Measurements from ENCODE around the gene GNGT2. TPM values are rescaled to one million over a fixed set of nuclear protein-coding genes. Genes with fewer than 3 reads are reported as not detected.

GNGT2 gene
- 1.2 TPM for total RNA-seq
- long read RNA-seq, result 0 reads

DNA sequence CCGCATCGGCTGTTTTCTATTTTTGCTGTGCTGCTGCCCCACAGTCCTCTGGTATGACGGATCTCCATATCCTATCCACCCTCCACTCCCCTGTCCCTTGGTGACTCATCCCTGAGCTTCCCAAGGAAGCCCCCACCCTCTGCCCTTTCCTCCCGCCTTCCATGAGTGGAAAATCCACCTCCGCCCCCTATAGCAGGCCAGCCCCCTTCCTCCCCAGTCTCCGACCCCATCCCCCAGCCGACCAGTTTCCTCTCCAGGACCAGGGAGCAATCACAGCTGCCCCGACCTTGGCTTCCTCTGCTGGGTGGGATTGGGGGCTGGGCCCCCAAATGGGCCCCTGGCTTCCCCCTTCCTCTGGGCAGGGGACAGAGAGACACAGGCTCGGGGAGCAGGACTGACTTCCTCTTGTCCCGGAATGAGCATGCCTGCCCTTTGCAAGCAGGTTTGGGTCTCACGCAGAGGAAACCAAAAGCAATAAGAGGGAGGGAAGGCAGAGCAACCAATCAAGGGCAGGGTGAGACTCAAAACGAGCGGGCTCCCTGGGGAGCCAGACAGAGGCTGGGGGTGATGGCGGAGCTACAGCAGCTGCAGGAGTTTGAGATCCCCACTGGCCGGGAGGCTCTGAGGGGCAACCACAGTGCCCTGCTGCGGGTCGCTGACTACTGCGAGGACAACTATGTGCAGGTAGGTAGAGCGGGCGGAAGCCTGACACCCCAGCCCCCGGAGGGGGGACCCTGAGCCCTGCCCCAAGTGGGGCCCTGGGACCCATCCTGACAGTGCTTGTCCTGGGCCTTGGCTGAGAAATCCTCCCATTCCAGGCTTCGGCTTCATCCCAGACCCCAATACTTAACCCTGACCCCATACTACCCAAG, at the start of gene GNGT2, which contains the start of gene ABI3:
TSS of gene GNGT2 (minus strand) at position 417 of the 872 bp plus-strand sequence. CDS start 3,152 bp downstream, outside the sequence.
TSS of gene ABI3 (plus strand) at position 550 of the 872 bp plus-strand sequence. CDS start at position 568, 18 bp downstream.
- no peak for DNase-seq (ENCODE audit: low spot score)
- intact Hi-C loops (cut with DNase I), result no loop called here

DNA sequence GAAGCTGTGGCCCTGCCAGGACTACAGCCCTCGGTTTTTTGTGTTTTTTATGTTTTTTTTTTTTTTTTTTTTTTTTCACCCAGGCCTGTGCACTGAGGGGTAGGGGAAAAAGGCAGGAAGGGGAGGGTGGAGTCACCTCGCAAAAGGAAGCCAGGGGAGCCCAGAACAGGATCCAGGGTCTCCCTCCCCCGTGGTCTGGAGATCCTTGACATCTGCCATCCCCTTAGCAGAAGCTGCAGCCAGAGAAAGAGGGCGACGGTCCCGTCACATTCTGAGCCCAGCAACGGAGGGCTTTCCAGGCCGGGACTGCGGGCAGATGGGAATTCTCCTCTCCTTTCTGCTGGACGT, 49.3 kb upstream of the GNGT2 start:
- intact Hi-C loops (cut with DNase I), result loop anchor here (5.0 to 10.0 kb wide), 2 partner anchors 32 to 75 kb away; no protein-coding TSS in a partner anchor
- DNase-seq (ENCODE audit: low spot score), result peak; percentile 76

DNA sequence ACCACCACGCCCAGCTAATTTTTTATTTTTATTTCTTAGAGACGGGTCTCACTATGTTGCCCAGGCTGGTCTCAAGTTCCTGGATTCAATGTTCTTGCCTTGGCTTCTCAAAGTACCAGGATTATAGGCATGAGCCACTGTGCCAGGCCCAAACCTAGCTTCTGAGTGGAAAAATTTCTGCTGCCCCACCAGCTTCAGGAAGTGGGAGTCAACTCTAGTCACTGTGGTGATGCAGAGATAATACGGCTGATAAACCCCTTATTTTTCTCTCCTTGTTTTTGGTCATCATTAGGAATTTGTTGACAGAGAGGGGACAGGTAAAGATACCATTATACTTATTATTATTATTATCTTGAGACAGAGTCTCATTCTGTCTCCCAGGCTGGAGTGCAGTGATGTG, 48.0 kb upstream of the GNGT2 start:
- no peak for DNase-seq (ENCODE audit: low spot score)
- intact Hi-C loops (cut with DNase I), result no loop called here

DNA sequence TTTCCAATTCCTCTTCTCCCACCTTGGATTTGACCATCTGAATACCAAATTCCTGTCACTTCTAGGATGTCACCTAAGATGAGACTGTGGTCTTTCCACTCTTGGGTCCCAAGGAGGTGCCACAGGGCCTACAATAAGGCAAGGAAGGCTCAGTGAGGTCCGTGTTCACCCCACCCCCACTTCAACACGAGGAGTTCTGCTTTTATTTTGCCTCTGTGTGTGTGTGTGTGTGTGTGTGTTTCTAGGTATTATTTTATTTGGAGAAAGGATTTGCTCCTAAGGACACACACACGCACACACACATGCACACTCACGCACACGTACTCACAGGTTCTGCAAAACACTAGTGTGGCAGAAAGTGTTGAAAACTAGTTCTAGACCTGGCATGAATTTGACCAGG, 44.8 kb upstream of the GNGT2 start:
- intact Hi-C loops (cut with DNase I), result no loop called here
- no peak for DNase-seq (ENCODE audit: low spot score)

DNA sequence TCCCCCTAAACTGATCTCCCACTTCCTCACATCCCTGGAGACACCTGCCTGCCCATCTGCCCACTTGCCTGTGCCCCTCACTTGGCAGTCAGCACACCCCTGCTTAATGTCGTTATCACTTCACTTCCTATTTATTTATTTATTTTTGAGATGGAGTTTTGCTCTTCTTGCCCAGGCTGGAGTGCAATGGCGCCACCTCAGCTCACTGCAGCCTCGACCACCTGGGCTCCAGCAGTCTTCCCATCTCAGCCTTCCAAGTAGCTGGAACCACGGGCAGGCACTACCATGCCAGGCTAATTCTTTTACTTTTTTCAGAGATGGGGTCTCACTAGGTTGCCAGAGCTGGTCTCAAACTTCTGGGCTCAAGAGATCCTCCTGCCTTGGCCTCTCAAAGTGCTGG, 43.7 kb upstream of the GNGT2 start:
- intact Hi-C loops (cut with DNase I), result no loop called here
- no peak for DNase-seq (ENCODE audit: low spot score)

DNA sequence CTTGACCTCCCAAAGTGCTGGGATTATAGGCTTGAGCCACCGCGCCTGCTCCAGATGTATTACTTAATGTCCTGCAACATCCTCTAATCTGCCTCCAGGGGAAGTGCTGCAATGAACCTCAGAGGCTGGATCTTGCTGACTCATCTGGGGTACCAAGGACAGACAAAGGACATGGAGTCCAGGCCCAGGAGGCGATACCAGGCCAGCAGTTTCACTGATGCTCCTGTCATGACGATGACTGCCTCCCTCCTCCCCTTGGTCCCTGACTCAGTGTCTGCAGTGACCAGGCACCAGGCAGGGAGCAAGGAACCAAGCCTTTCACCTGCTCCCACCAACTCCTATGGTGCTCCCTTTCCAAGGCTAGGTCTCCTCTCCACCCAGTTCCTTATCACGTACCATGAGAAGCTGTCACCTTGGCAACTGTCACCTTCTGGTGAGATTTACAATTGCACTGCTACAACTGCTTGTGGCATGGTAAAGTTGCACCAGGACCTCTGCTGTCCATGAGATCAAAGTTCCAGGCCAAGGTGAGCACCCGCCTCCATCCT, 41.8 kb upstream of the GNGT2 start:
- intact Hi-C loops (cut with DNase I), result no loop called here
- DNase-seq (ENCODE audit: low spot score), result peak; percentile 85

DNA sequence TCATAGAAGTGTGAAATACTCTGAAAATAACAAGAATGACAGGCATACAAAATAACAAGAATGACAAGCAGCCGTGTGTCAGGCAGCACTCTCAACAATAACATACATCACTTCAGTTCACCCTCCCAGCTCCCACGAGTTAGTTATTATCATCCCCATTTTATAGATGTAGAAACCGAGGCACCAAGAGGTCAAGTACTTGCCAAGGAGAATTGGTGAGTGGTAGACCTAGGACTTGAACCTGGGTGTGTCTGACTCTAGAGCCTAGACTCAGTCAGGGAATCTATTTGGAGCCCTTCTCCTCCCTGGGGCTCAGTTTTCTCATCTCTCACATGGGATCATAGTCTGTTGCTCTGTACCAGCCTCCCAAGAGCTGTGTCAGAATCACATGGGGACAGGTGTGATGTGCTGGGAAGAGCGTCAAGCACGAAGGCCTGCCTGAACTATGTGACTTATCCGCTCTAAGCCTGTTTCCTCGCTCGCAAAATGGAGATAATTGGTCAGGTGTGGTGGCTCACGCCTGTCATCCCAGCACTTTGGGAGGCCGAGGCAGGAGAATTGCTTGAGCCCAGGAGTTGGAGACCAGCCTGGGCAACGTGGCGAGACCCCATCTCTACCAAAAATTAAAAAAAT, 39.6 kb upstream of the GNGT2 start:
- intact Hi-C loops (cut with DNase I), result loop anchor here (2.0 kb wide), 1 partner anchor 19 kb away; the partner anchor contains the start of gene PHOSPHO1
- DNase-seq (ENCODE audit: low spot score), result no peak

DNA sequence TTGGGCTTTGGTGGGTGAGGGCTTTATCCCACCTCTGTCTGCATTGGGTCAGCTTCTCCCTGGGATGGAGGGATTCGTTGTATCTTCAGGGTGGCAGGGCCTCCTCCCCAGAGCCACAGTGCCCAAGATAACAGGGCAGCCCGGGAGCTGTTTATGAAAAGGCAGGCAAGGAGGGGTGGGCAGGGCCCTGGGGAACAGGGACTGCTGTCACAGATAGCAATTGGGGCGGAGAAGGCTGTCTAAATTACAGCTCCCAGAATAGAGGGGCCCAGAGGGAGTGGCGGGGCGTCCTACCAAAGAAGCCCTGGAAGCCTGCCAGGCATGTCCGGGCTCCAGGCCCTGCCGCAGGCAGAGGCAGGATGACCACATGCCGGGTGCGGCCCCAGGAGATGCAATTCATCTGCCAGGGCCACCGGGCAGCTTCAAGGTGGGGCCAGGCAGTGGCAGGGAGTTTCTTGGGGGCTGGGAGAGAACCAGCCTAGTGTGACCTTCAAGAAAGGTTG, 39.0 kb upstream of the GNGT2 start:
- intact Hi-C loops (cut with DNase I), result loop anchor here (2.0 kb wide), 1 partner anchor 19 kb away; the partner anchor contains the start of gene PHOSPHO1
- DNase-seq (ENCODE audit: low spot score), result peak; percentile 88

DNA sequence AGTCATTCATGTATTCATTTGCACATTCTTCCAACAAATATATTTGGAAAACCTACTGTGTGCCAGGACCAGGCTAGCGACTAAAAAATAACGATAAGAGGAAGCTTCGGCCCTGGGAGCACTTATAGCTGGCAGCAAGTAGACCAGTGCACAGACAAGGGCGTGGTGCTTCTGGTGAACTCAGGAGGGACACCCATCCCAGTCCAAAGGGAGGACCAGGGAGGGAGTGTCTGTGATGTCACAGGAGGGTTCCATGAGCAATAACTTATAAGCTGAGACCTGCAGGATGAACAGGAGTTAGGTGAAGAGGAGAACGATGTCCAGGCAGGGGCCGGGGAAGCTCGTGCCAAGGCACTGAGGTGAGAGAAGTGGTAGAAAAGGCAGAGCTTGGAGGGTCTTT, 37.6 kb upstream of the GNGT2 start:
- intact Hi-C loops (cut with DNase I), result loop anchor here (2.0 kb wide), 1 partner anchor 17 kb away; the partner anchor contains the start of gene PHOSPHO1
- DNase-seq (ENCODE audit: low spot score), result no peak

DNA sequence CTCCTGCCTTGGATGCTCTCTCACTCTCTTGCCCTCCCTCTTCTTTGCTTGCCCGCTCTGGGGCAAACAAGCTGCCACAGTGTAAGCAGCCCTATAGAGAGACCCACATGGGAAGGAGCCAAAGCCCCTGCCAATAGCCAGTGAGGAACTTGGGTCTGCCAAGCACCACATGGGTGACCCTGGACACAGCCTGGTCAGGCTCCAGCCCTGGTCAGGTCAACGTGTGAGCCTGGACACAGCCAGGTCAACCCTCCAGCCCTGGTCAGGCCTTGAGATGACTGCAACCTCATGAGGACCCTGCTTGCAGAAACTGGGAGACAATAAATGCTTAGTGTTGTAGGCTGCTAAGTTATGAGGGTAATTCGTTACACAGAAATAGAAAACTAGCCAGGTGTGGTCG, 34.5 kb upstream of the GNGT2 start:
- intact Hi-C loops (cut with DNase I), result no loop called here

DNA sequence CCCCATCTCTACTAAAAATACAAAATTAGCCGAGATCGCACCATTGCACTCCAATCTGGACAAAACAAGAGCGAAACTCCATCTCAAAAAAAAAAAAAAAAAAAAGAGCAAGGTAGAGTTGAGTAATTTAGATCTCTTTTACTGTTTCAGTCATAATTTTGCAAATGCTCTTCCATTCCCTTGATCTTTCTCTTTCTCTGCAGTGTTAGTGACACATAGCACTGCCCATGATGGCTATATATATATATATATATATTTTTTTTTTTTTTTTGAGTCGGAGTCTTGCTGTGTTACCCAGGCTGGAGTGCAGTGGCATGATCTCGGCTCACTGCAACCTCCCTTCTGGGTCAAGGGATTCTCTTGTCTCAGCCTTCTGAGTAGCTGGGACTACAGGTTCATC, 32.4 kb upstream of the GNGT2 start:
- DNase-seq (ENCODE audit: low spot score), result no peak
- intact Hi-C loops (cut with DNase I), result no loop called here

More for the DNA sequence above, 34.5 kb upstream of the GNGT2 start:
- DNase-seq (ENCODE audit: low spot score), result no peak

DNA sequence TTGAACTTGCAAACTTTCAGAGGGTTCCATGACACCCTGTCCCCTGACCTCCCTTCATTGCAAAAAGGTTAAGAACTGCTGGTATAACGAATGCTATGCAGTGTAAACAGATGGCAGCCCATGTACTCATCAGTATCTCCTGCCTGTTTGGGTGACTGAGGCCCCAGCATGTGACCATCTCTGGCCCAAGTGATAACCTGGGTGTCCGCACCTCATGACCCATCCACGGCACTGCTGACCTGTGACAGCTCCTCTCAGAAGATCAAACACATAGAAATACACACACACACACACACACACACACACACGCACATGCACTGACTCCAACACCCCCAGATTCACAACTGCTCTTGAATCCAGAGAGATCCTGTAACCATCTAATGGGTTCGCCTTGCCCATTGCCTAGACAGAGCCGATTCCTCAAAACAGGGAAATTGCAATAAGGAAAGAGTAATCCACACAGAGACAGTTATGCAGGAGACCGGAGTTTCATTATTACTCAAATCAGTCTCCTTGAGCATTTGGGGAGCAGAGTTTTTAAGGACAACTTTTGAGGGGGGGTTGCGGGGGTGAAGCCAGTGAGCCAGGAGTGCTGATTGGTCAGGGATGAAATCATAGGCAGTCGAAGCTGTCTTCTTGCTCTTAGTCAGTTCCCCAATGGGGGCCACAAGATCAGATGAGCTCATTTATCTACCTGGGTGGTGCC, 31.5 kb upstream of the GNGT2 start:
- DNase-seq (ENCODE audit: low spot score), result no peak

DNA sequence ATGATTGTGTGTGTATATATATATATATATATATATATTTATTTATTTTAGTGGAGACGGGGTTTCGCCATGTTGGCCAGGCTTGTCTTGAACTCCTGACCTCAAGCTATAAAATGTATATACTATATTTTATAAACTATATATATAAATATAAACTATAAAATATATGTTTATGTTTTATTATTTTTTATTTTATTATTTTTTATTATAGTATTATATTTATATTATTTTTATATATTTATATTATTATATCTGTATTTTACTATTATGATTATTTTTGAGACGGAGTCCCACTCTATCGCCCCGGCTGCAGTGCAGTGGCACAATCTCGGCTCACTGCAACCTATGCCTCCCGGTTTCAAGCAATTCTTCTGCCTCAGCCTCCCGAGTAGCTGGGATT, 30.7 kb upstream of the GNGT2 start:
- no peak for DNase-seq (ENCODE audit: low spot score)
- intact Hi-C loops (cut with DNase I), result no loop called here

More for the DNA sequence above, 31.5 kb upstream of the GNGT2 start:
- intact Hi-C loops (cut with DNase I), result no loop called here

DNA sequence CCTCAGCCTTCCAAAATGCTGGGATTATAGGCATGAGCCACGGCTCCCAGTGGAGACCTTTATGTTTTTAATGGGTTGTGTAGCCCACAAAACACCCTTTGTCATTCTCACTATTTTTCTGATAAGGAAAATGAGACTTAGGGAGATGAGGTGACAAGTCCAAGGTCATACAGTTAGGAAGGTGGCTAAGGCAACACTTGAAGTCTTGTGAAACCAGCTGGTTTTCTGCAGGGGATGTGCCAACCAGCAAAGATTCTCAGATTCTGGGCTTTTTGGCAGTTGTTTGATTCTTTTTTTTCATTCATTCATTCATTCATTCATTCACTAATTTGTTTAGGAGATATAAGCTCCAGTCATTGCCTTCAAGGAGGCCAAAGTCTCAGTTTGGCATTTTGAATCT, 30.2 kb upstream of the GNGT2 start:
- DNase-seq (ENCODE audit: low spot score), result no peak
- intact Hi-C loops (cut with DNase I), result no loop called here

DNA sequence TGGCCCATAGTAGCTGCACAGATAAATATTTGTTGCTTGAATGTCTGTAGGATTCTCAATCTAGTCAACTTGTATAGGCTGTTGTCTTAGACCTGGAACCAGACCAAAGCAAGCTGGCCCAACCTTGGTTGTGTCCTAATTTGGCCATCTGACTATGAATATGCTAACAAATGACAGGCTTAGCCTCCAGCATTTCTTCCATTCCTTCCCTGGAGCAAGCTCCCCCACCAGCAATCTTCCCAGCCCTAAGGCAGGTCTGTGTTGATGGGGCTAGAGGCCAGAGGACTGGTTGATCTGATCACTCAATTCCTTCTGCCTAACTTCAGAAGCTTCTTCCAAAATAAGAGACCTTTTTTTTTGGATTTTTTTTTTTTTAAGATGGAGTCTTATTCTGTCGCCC, 29.6 kb upstream of the GNGT2 start:
- intact Hi-C loops (cut with DNase I), result no loop called here
- DNase-seq (ENCODE audit: low spot score), result no peak

DNA sequence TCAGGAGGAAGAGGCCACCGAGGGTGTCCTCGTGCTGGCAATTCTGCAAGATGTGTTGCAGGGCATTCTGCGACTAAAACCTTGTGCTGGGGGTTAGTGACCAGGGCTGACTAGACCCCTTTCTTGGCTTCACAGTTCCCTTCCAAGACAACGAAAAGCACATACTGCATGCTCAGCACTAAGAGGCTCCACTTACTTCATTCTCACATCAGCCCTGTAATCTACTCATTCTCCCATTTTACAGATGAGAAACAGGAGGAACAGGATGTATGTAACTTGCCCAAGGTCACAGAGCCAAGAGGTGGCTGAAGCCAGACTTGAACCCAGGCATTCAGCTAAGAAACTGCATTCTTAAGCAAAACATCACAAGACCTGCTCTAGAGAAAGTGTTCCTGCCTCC, 25.5 kb upstream of the GNGT2 start:
- intact Hi-C loops (cut with DNase I), result no loop called here
- no peak for DNase-seq (ENCODE audit: low spot score)

DNA sequence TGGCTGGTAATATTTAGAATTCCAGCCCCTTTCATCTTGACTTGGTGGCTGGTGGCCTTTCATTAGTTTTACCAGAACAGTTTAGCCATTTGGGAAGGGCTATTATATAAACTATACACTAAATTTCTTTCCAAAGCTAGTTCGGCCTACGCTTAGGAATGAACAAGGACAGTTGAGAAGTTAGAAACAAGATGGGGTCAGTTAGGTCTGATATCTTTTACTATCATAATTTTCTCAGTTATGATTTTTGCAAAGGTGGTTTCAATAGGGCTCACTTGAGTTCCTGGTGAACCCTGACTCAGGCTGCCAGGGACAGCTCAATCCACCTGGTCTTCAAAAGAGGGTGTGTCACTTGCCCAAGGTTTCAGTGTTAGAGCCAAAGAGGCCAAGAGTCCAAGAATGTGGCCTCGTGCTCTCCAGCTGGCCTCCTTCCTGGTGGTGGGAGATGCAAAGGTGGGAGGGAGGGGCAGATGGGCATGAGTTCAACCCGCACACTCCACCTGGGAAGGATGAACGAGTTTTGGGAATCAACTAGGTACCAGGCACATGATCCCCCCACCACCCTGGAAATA, 24.2 kb upstream of the GNGT2 start:
- intact Hi-C loops (cut with DNase I), result no loop called here
- no peak for DNase-seq (ENCODE audit: low spot score)

DNA sequence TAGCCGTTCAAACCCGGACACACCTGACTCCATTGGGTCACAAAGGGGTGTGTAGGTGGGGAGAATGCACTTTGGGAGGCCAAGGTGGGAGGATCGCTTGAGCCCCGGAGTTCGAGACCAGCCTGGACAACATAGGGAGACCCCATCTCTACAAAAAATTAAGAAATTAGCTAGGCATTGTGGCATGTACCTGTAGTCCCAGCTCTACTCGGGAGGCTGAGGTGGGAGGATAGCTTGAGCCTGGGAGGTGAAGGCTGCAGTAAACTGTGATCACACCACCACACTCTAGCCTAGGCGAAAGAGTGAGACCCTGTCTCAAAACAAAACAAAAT, 21.2 kb upstream of the GNGT2 start:
- no peak for DNase-seq (ENCODE audit: low spot score)
- intact Hi-C loops (cut with DNase I), result loop anchor here (2.0 kb wide), 1 partner anchor 17 kb away; no protein-coding TSS in a partner anchor

All from cardiac septum (tissue), 1 donor.